Activated T-cell treated with anti-CD3 and anti-CD28 coated beads, Interleukin-2, amount 50 U/mL, for 24 hours (primary cell): ENCODE results near the gene COX4I1.
A peak's percentile ranks its signal among the peaks of the same experiment; 100 is the strongest.
"Not testable (repeated sequence)": the region's sequence is repeated elsewhere in the genome, so short reads cannot be mapped to it uniquely, and the experiment has no call there.

Source experiments
- DNase-seq: peaks from one replicate; pipeline ENCODE4 v3.0.0-alpha.2; 2020
- H3K27ac Mint-ChIP-seq: 2 replicates; pipeline ENCODE4 v1.8.0; 2020; ENCODE audit warnings: mild to moderate bottlenecking, mixed read lengths
- H3K27me3 Mint-ChIP-seq: 2 replicates; pipeline ENCODE4 v1.8.0; 2020; ENCODE audit warnings: mixed read lengths
- H3K36me3 Mint-ChIP-seq: 2 replicates; pipeline ENCODE4 v1.8.0; 2020; ENCODE audit warnings: low read depth, mixed read lengths
- H3K4me1 Mint-ChIP-seq: 2 replicates; pipeline ENCODE4 v1.8.0; 2020; ENCODE audit warnings: low read depth, mixed read lengths
- H3K4me3 Mint-ChIP-seq: 2 replicates; pipeline ENCODE4 v1.8.0; 2020; ENCODE audit warnings: mild to moderate bottlenecking, moderate library complexity, mixed read lengths
- H3K9me3 Mint-ChIP-seq: 2 replicates; pipeline ENCODE4 v1.8.0; 2020; ENCODE audit warnings: mixed read lengths

Gene COX4I1

GRCh38 chr16:85803570-85803969, 4.1 kb downstream of the COX4I1 start:
- Mint-ChIP-seq H3K4me1 (peaks cover 36% of the 10 kb centered on the region), H3K27me3 (no peaks in the 10 kb centered on the region), H3K4me3 (no peak overlapping the region), H3K36me3 (peaks cover 80% of the 10 kb centered on the region), H3K9me3 (no peaks in the 10 kb centered on the region), H3K27ac (peak overlapping the region; percentile 34)
- DNase-seq = no peak

DNA sequence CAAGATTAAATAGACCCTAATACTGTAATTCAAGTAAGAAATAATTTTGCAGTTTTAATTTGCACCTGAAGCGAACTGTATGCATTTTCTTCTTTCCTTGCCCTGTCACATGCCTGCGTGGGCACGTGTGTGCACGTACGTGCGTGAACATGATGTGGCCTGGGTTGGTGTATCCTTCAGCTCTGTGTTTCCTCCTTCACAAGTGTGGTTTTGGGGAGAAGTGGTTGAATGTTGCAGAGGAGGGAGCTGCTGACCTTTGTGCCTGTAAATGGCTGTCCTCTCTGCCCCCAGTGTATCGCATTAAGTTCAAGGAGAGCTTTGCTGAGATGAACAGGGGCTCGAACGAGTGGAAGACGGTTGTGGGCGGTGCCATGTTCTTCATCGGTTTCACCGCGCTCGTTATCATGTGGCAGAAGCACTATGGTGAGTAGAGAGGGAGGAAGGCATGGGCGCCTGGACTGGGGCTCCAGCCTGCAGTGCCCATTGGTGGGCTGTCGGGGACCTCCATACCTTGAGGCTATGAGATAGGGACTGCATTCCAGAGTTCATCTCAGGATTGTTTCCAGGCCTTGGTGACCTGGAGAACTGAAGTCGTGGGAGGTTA, 6.0 kb downstream of the COX4I1 start:
- H3K27ac Mint-ChIP-seq = no peak overlapping the region
- H3K27me3 Mint-ChIP-seq = no peaks in the 10 kb centered on the region
- peaks cover 70% of the 10 kb centered on the region for H3K36me3 Mint-ChIP-seq

DNA sequence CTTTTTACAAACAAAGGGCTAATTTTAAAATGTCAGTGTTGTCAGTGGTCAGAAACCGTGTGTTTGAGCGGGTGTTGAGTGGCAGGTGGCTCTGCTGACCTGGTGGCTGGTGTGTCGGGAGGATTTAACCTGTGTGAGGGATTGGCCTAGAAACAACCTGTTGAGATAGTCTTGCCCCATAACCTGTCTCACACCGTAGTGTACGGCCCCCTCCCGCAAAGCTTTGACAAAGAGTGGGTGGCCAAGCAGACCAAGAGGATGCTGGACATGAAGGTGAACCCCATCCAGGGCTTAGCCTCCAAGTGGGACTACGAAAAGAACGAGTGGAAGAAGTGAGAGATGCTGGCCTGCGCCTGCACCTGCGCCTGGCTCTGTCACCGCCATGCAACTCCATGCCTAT, 7.0 kb downstream of the COX4I1 start:
- DNase-seq = no peak
- no peak overlapping the region for H3K27ac Mint-ChIP-seq
- peaks cover under 1% of the 10 kb centered on the region for H3K27me3 Mint-ChIP-seq
- peaks cover 60% of the 10 kb centered on the region for H3K36me3 Mint-ChIP-seq
- no peaks in the 10 kb centered on the region for H3K9me3 Mint-ChIP-seq
- no peak overlapping the region for H3K4me3 Mint-ChIP-seq
- peaks cover 21% of the 10 kb centered on the region for H3K4me1 Mint-ChIP-seq

More for the DNA sequence above, 6.0 kb downstream of the COX4I1 start:
- H3K4me1 Mint-ChIP-seq = peaks cover 30% of the 10 kb centered on the region
- no peak for DNase-seq
- H3K9me3 Mint-ChIP-seq = no peaks in the 10 kb centered on the region
- no peak overlapping the region for H3K4me3 Mint-ChIP-seq

GRCh38 chr16:85807340-85807739, 7.8 kb downstream of the COX4I1 start:
- H3K27me3 Mint-ChIP-seq, H3K4me3 Mint-ChIP-seq, H3K9me3 Mint-ChIP-seq, H3K27ac Mint-ChIP-seq, DNase-seq: not testable (repeated sequence)
- peaks cover 13% of the 10 kb centered on the region for H3K4me1 Mint-ChIP-seq
- H3K36me3 Mint-ChIP-seq = peaks cover 52% of the 10 kb centered on the region

- H3K9me3 Mint-ChIP-seq, H3K27ac Mint-ChIP-seq, H3K4me3 Mint-ChIP-seq, H3K4me1 Mint-ChIP-seq, H3K27me3 Mint-ChIP-seq, DNase-seq: not testable (repeated sequence)
- H3K36me3 Mint-ChIP-seq = peaks cover 44% of the 10 kb centered on the region
Measured at GRCh38 chr16:85808104-85808503, 8.6 kb downstream of the COX4I1 start.

GRCh38 chr16:85808926-85809325, 9.4 kb downstream of the COX4I1 start:
- Mint-ChIP-seq H3K9me3 (no peaks in the 10 kb centered on the region), H3K36me3 (peaks cover 36% of the 10 kb centered on the region), H3K4me3 (no peak overlapping the region), H3K27me3 (peaks cover 13% of the 10 kb centered on the region), H3K27ac (no peak overlapping the region), H3K4me1 (peaks cover 1% of the 10 kb centered on the region)
- DNase-seq = no peak

DNA sequence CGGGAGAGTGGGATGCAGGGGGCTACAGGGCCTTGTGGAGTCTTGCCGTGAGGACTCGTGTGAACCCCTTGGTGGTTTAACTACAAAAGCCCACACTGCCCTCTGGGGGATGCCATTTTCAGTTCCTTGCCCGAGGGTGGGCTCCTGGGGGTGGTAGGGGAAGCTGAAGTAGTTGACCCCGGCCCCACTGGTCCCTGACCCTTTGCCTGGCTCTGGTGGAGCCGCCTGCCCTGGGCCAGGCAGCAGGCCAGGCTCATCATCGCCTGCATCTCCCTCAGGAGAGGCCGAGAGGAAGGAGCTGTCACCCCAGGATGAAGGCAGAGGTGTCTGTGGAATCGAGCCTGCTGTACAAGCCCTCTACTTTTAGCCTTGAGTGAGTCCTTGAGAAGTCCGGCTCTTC, 10.2 kb downstream of the COX4I1 start:
- no peak overlapping the region for H3K27ac Mint-ChIP-seq
- no peaks in the 10 kb centered on the region for H3K4me1 Mint-ChIP-seq
- H3K9me3 Mint-ChIP-seq = no peaks in the 10 kb centered on the region
- H3K27me3 Mint-ChIP-seq = peaks cover 13% of the 10 kb centered on the region
- H3K4me3 Mint-ChIP-seq = no peak overlapping the region
- no peak for DNase-seq
- peaks cover 29% of the 10 kb centered on the region for H3K36me3 Mint-ChIP-seq

GRCh38 chr16:85810097-85810741, 10.7 kb downstream of the COX4I1 start:
- DNase-seq = no peak
- peaks cover 23% of the 10 kb centered on the region for H3K36me3 Mint-ChIP-seq
- H3K9me3 Mint-ChIP-seq = no peaks in the 10 kb centered on the region
- no peaks in the 10 kb centered on the region for H3K4me1 Mint-ChIP-seq
- peaks cover 18% of the 10 kb centered on the region for H3K27me3 Mint-ChIP-seq
- no peak overlapping the region for H3K4me3 Mint-ChIP-seq
- no peak overlapping the region for H3K27ac Mint-ChIP-seq

GRCh38 chr16:85810742-85811115, 11.2 kb downstream of the COX4I1 start:
- H3K27ac Mint-ChIP-seq = no peak overlapping the region
- DNase-seq = no peak
- H3K4me3 Mint-ChIP-seq = no peak overlapping the region
- H3K9me3 Mint-ChIP-seq = no peaks in the 10 kb centered on the region
- peaks cover 21% of the 10 kb centered on the region for H3K27me3 Mint-ChIP-seq
- peaks cover 18% of the 10 kb centered on the region for H3K36me3 Mint-ChIP-seq
- no peaks in the 10 kb centered on the region for H3K4me1 Mint-ChIP-seq

DNA sequence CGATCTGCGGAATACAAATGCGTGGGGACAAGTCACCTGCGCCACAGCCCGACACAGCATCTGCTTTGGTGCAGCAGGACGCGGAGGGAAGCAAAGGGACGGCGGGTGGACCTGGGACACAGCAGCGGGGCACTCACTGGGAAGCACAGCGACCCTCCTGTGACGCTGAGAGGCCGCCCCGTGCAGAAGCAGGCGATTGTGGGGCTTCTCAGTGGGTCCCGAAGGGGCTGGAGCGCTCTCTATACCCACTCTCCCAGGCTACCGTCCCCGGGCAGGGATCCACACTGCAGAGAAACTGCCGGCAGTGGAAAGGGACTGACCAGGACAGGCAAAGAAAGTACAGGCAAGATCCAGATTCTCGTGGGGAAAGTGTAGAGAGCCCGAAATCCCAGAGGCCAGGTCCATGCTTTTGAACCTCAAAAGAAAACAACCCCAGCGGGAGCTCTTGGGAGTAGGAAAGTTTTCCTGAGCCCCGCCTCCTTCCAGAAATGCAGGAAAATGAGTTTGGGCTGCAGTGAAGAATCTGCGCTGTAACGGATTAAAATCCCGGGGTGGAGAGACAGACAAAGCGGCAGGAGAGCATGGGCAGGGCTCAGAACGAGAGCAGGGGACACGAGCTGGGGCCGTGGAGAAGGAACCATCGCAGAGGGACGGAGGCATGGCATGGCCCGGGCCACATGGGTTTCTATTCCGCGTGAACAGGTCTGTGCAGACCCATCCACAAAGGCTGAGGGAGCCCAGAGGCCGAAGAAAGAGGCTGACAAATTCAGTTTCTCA, 12.7 kb downstream of the COX4I1 start:
- Mint-ChIP-seq H3K4me1 (no peaks in the 10 kb centered on the region), H3K27ac (no peak overlapping the region), H3K36me3 (peaks cover 3% of the 10 kb centered on the region), H3K27me3 (peaks cover 24% of the 10 kb centered on the region), H3K4me3 (no peak overlapping the region), H3K9me3 (no peaks in the 10 kb centered on the region)
- no peak for DNase-seq

DNA sequence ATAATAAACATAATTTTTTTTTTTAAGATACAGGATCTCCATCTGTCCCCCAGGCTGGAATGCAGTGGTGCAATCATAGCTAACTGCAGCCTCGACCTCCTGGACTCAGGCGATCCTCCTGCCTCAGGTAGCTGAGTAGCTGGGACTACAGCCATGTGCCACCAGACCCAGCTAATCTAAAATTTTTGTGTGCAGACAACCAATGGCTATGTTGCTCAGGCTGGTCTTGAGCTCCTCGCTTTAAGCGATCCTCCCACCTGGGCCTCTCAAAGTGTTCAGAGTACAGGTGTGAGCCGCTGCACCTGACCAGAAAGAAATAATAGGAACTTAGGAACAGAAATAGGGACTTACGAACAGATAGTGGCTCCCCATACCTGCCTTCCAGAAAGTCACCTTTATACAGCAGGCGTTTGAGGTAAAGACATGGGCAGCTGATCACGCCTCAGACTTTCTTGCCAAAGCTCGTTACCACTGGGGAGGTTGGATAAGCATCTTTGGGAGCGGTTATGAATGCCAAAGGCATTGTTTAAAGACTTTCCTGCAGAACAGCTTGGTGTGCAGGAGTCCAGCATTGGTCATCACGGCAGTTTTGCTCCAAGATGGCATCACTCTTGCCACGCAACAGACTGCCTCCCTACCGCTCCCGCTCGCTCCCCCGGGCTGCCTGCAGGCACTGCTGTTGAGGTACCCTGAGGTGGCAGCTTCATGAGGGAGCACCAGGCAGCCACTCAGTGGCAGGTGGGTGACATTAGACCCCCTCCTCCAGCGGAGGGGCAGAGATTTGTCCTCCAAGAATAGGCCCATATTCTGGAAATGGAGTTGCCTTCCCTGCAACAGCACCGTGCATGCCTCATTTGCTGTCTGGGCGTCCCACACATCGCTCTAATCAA, 13.6 kb downstream of the COX4I1 start:
- Mint-ChIP-seq H3K27me3 (peaks cover 24% of the 10 kb centered on the region), H3K9me3 (no peaks in the 10 kb centered on the region)

DNA sequence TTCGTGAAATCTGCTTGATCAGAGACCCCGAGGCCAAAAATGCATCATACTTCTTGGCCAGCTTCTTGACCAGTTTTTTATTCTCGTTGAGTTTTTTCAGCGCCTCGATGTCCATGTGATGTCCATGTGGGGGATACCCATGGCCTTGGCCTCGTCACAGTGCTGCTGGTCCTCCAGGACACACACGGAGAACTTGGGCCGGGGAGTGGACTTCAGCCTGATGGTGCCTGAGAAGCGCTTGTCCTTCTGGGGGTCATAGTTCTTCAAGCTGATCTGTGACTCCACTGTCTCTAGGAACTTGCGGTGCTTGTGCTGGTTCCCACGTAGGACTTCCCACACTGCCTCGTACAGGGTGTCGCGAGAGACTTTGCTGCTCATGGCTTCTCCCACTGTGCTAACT, 16.7 kb downstream of the COX4I1 start:
- Mint-ChIP-seq H3K9me3 (no peaks in the 10 kb centered on the region), H3K36me3 (no peaks in the 10 kb centered on the region), H3K27ac (no peak overlapping the region), H3K4me3 (no peak overlapping the region), H3K4me1 (peaks cover 6% of the 10 kb centered on the region), H3K27me3 (peaks cover 28% of the 10 kb centered on the region)
- DNase-seq = no peak

More for the DNA sequence above, 13.6 kb downstream of the COX4I1 start:
- Mint-ChIP-seq H3K4me1 (no peaks in the 10 kb centered on the region), H3K27ac (no peak overlapping the region), H3K4me3 (no peak overlapping the region), H3K36me3 (no peaks in the 10 kb centered on the region)
- no peak for DNase-seq

GRCh38 chr16:85817195-85817594, 17.7 kb downstream of the COX4I1 start:
- not testable (repeated sequence) for DNase-seq, H3K27ac Mint-ChIP-seq, H3K9me3 Mint-ChIP-seq, H3K36me3 Mint-ChIP-seq, H3K4me3 Mint-ChIP-seq
- peaks cover 21% of the 10 kb centered on the region for H3K27me3 Mint-ChIP-seq
- H3K4me1 Mint-ChIP-seq = peaks cover 14% of the 10 kb centered on the region

DNA sequence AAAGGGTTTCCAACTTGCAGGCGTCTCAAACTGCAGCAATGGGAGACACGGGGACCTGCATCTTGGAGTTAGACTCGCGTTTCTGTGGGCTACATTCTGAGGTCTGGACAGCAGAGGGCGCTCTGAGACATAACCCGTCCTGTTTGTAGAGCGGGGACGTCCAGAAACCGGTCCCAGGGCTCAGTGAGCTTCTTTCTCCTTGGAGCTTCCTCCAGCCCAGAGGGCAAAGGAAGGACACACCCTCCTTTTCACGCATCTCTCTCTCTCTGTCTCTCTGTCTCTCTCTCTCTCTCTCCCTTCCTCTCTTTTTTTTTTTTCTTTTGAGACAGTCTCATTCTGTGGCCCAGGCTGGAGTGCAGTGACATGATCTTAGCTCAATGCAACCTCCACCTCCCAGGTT, 19.8 kb downstream of the COX4I1 start:
- Mint-ChIP-seq H3K36me3 (no peaks in the 10 kb centered on the region), H3K9me3 (no peaks in the 10 kb centered on the region), H3K4me3 (no peak overlapping the region), H3K27me3 (peaks cover 15% of the 10 kb centered on the region), H3K4me1 (peaks cover 14% of the 10 kb centered on the region), H3K27ac (no peak overlapping the region)
- DNase-seq = peak; percentile 89
